ENCODE results near the gene FRY.
"Not testable (repeated sequence)": the region's sequence is repeated elsewhere in the genome, so short reads cannot be mapped to it uniquely, and the experiment has no call there.

Gene FRY

GRCh38 chr13:32031025-32031814 is at the start of gene FRY:
FRY (plus strand) TSS chr13:32031774; CDS start chr13:32031796, 22 bp downstream.
- no peak for TF ChIP-seq FOXM1 (IDR thresholded peaks at IDR 0.05; ENCODE audit: borderline replicate concordance)
- no peak for TF ChIP-seq BHLHE40 (IDR thresholded peaks at IDR 0.05; ENCODE audit: borderline replicate concordance)
- TF ChIP-seq FOXK2 (IDR thresholded peaks at IDR 0.05): no peak
- TF ChIP-seq SUZ12 (IDR thresholded peaks at IDR 0.05): no peak
- no peak for TF ChIP-seq PKNOX1 (IDR thresholded peaks at IDR 0.05)
- no peak for TF ChIP-seq SP1 (IDR thresholded peaks at IDR 0.05)
- no peak for TF ChIP-seq CTBP1 (IDR thresholded peaks at IDR 0.05; ENCODE audit: borderline replicate concordance)
- TF ChIP-seq L3MBTL2 (conservative IDR thresholded peaks at IDR 0.05): no peak
- TF ChIP-seq ZNF384 (IDR thresholded peaks at IDR 0.05): no peak
- TF ChIP-seq LEF1 (IDR thresholded peaks at IDR 0.05; ENCODE audit: borderline replicate concordance): no peak
- peak; percentile 46 for DNase-seq (ENCODE audit: extremely low spot score)
- ChIA-PET CTCF (interaction anchor here (1.0 kb wide), 1 partner anchor 121 kb away, joined by 3 read pairs; no protein-coding TSS in a partner anchor), POLR2A (interaction anchor here (1.0 kb wide), 1 partner anchor 10 kb away, joined by 3 read pairs; no protein-coding TSS in a partner anchor)

- TF ChIP-seq ZNF384 (IDR thresholded peaks at IDR 0.05) (no peak), FOXK2 (IDR thresholded peaks at IDR 0.05) (no peak), L3MBTL2 (conservative IDR thresholded peaks at IDR 0.05) (no peak)
- no peak for DNase-seq (ENCODE audit: extremely low spot score)
- CTCF ChIA-PET: no interaction called here
- POLR2A ChIA-PET: no interaction called here
These were observed 49.5 kb upstream of the FRY start for GRCh38 chr13:31982124-31982523.

- ChIA-PET POLR2A (no interaction called here), CTCF (no interaction called here)
- no peak for DNase-seq (ENCODE audit: extremely low spot score)
- TF ChIP-seq ARNT (IDR thresholded peaks at IDR 0.05) (no peak), L3MBTL2 (conservative IDR thresholded peaks at IDR 0.05) (no peak), TARDBP (IDR thresholded peaks at IDR 0.05) (no peak), PKNOX1 (IDR thresholded peaks at IDR 0.05) (no peak), SP1 (IDR thresholded peaks at IDR 0.05) (no peak), ELF4 (IDR thresholded peaks at IDR 0.05) (no peak), CTBP1 (IDR thresholded peaks at IDR 0.05; ENCODE audit: borderline replicate concordance) (no peak), FOXM1 (IDR thresholded peaks at IDR 0.05; ENCODE audit: borderline replicate concordance) (no peak)
These were observed 49.0 kb upstream of the FRY start for GRCh38 chr13:31982540-31982939.

- CTCF ChIA-PET, POLR2A ChIA-PET: not testable (repeated sequence)
These were observed 47.9 kb upstream of the FRY start for GRCh38 chr13:31983696-31984095.

GRCh38 chr13:31984388-31984787 is 47.2 kb upstream of the FRY start:
- POLR2A ChIA-PET; DNase-seq (ENCODE audit: extremely low spot score): not testable (repeated sequence)

More at GRCh38 chr13:31983696-31984095, 47.9 kb upstream of the FRY start:
- not testable (repeated sequence) for DNase-seq (ENCODE audit: extremely low spot score)

GRCh38 chr13:31986676-31987470 is 44.7 kb upstream of the FRY start:
- TF ChIP-seq LEF1 (IDR thresholded peaks at IDR 0.05; ENCODE audit: borderline replicate concordance): no peak
- no peak for TF ChIP-seq FOXM1 (IDR thresholded peaks at IDR 0.05; ENCODE audit: borderline replicate concordance)
- no peak for TF ChIP-seq L3MBTL2 (conservative IDR thresholded peaks at IDR 0.05)
- TF ChIP-seq FOXK2 (IDR thresholded peaks at IDR 0.05): no peak
- no peak for TF ChIP-seq HDGF (IDR thresholded peaks at IDR 0.05; ENCODE audit: borderline replicate concordance)
- no peak for TF ChIP-seq CTBP1 (IDR thresholded peaks at IDR 0.05; ENCODE audit: borderline replicate concordance)
- no peak for TF ChIP-seq NFRKB (IDR thresholded peaks at IDR 0.05)
- TF ChIP-seq ELF4 (IDR thresholded peaks at IDR 0.05): no peak
- TF ChIP-seq SP1 (IDR thresholded peaks at IDR 0.05): no peak
- no peak for TF ChIP-seq TARDBP (IDR thresholded peaks at IDR 0.05)
- no peak for TF ChIP-seq PKNOX1 (IDR thresholded peaks at IDR 0.05)
- TF ChIP-seq FOXA1 (IDR thresholded peaks at IDR 0.05): no peak
- TF ChIP-seq ZNF384 (IDR thresholded peaks at IDR 0.05): no peak
- TF ChIP-seq BHLHE40 (IDR thresholded peaks at IDR 0.05; ENCODE audit: borderline replicate concordance): no peak
- no peak for TF ChIP-seq ARNT (IDR thresholded peaks at IDR 0.05)
- no peak for TF ChIP-seq SUZ12 (IDR thresholded peaks at IDR 0.05)
- ChIA-PET CTCF (no interaction called here), POLR2A (no interaction called here)

More at GRCh38 chr13:31984388-31984787, 47.2 kb upstream of the FRY start:
- CTCF ChIA-PET: not testable (repeated sequence)

More at GRCh38 chr13:31986676-31987470, 44.7 kb upstream of the FRY start:
- DNase-seq (ENCODE audit: extremely low spot score): no peak
